T47D (cell line): ENCODE measurements around the gene ADRM1.

ENCODE experiments used
- DNase-seq, 2 experiments: peaks; one replicate each; pipeline versions ENCODE4 v3.0.0 to v3.0.0-alpha.2; 2011 to 2012; ENCODE audit warnings: low read depth in 1 of 2, low spot score in 1 of 2
- JUND ChIP-seq: IDR thresholded peaks from 2 replicates; pipeline ENCODE4 v1.6.1; 2012; ENCODE audit warnings: low read depth
- in situ Hi-C: cut with HindIII; loops from 2 replicates; pipeline ENCODE4 v1.10.0; 2016; ENCODE audit warnings: low sequenced_read_pairs, low pct_unique_long_range_greater_than_20kb

The ADRM1 gene, protein sequence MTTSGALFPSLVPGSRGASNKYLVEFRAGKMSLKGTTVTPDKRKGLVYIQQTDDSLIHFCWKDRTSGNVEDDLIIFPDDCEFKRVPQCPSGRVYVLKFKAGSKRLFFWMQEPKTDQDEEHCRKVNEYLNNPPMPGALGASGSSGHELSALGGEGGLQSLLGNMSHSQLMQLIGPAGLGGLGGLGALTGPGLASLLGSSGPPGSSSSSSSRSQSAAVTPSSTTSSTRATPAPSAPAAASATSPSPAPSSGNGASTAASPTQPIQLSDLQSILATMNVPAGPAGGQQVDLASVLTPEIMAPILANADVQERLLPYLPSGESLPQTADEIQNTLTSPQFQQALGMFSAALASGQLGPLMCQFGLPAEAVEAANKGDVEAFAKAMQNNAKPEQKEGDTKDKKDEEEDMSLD

GRCh38 chr20:62302341-62303061 lies at the start of gene ADRM1:
Gene ADRM1, plus strand, starts transcription at chr20:62302997. Its CDS starts 572 bp downstream, at chr20:62303569.
- TF ChIP-seq JUND: no peak
- peak; percentile 99 to 100 for DNase-seq

DNA sequence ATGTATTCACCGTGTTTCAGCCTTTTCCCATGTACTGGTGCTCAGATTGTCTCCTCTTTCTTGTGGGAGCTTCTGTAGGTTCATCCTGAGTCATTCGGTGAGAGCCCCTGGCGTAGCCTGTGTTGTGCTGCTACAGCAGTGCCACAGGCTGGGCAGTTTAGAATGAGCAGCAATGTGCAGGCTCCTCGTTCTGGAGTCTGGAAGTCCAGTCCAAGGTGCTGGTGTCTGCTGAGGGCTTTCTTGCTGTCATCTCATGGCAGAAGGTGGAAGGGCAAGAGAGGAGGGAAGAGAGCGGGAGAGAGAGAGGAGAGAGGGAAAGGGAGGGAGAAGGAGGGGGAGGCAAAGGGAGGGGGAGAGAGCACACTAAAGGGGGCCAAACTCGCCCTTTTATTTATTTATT lies 49.4 kb upstream of the ADRM1 start:
- in situ Hi-C loops: no loop called here
- DNase-seq: no peak
- TF ChIP-seq JUND: no peak

More at GRCh38 chr20:62302341-62303061, at the start of gene ADRM1:
- in situ Hi-C loops: no loop called here

GRCh38 chr20:62254021-62254724 lies 48.6 kb upstream of the ADRM1 start:
- DNase-seq: no peak
- TF ChIP-seq JUND: no peak
- in situ Hi-C loops: no loop called here

DNA sequence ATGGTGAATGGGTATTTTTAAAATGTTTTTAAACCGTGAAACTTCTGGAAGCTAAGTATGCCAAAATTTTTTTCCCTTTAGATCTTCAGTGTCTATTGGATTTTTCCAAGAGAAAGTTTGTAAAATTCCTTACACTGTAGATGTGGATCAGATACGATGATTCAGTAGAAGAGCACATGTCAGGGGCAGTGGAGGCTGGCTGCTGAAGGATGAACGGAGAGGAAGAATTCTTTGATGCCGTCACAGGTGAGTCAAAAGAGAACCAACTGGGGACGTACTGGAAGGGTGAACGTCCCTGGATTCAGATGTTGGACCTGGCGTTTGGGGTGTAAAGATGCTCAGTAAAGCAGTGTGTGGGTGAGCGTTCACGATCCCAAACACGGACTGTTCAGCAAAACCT lies 46.8 kb upstream of the ADRM1 start:
- TF ChIP-seq JUND: no peak
- in situ Hi-C loops: no loop called here

DNA sequence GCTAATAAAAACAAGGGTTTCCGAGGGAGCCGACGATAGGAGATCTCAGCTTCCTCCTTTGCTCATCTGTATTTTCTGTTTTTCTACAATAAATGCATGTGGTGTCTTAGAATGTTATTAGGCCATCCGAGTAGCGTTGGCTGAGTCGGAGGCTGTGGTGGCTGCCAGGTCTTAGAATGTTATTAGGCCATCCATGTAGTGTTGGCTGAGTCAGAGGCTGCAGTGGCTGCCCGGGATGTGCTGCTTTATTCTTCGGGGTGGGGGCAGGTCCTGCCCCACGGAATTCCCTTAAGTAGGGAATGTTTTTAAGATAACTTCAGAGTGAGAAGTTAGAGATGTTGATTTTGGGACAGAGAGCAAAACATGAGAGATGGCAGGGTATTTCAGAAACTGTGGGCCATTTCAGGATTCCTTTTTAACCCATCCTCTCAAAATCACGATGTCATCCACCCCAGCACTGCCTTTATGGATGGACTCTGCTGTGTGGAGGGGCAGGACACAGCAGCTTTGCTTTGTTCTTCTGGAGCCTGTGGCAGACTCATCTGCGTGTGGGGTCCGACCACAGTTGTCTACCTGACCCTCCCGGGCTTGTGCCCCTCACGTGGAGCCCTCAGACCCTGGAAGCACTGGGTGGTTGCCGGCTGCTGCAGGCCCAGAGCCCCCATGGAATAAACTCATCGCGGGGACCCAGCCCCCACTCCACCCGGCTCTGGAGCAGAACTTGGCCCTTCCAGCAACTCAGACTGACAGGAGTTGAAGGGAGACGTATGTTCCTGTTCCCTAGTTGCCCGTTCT lies 44.1 kb upstream of the ADRM1 start:
- in situ Hi-C loops: no loop called here
- TF ChIP-seq JUND: no peak
- no peak for DNase-seq

More for the DNA sequence above, 46.8 kb upstream of the ADRM1 start:
- no peak for DNase-seq

DNA sequence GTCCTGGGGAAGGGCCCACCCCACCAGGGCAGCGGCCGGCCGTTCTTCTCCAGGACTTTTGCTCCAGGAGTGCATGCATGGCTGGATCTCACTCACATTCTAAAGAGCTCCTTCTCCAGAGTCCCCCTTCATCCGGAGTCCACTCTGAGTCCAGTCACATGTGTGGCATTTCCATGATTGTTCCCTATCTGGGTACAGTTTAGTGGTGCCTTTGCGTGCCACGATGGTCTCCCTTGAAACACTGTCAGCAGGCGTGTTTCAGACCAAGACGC lies 43.6 kb upstream of the ADRM1 start:
- in situ Hi-C loops: no loop called here
- no peak for TF ChIP-seq JUND

DNA sequence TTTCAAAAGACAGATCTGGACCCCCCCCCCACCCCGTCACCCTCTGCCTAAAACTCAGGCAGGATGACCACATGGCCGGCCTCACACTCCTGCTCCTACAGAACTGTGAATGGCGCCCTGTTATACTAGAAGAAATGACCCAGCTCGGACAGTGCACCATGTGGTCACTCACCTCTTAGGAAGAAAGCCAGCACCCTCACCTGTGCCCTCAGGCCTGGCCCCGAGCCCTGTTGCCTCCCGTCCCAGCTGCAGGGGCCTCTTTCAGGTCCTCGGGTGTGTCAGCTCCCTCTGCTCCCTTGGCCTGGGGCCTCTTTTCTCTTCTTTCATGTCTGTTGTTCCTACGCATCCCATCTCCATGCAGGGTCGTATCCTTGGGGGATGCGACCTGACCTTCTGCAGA lies 40.7 kb upstream of the ADRM1 start:
- no peak for TF ChIP-seq JUND
- no peak for DNase-seq
- in situ Hi-C loops: no loop called here

More for the DNA sequence above, 43.6 kb upstream of the ADRM1 start:
- DNase-seq: no peak

- in situ Hi-C loops: no loop called here
- no peak for DNase-seq
- no peak for TF ChIP-seq JUND
These were observed 39.4 kb upstream of the ADRM1 start for GRCh38 chr20:62263396-62263795.

DNA sequence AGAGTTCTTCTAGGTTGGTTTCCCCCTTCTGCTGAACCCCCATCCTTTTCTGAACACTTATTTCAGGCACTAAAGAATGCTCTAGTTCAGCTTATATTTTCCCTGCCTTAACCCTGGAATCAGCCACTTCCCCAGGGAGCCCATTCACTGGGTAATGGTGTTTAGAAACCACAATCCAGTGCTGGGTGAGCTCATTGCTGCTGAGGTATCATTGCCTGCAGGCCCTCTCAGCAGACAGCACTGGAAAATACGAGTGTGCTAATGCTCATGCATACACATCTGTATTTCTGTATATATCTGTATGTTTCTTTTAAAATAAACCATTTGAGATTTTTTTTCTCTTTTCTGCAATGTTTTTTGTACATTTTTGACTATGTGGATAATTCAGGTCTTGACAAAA lies 37.4 kb upstream of the ADRM1 start:
- in situ Hi-C loops: no loop called here
- no peak for TF ChIP-seq JUND
- no peak for DNase-seq

DNA sequence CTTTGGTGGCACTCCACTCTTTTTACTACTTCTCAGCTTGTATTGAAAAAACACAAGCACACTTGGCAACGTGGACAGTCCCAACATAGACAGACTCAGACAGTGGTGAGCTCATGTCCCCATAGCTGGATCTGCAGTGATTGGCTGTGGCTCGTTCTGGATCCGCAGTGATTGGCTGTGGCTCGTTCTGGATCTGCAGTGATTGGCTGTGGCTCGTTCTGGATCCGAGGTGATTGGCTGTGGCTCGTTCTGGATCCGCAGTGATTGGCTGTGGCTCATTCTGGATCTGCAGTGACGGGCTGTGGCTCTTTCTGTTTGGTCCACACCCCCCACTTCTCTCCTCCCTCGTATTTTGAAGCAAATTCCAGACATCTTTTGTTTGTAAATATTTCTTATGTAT lies 36.5 kb upstream of the ADRM1 start:
- no peak for TF ChIP-seq JUND
- in situ Hi-C loops: no loop called here
- DNase-seq: peak in 1 of 2 experiments; percentile 57

- TF ChIP-seq JUND: no peak
- DNase-seq: no peak
- in situ Hi-C loops: no loop called here
These were observed 35.9 kb upstream of the ADRM1 start for GRCh38 chr20:62266851-62267250.

- in situ Hi-C loops: no loop called here
- no peak for DNase-seq
These were observed 35.3 kb upstream of the ADRM1 start for GRCh38 chr20:62267543-62267942.

More at GRCh38 chr20:62267543-62267942, 35.3 kb upstream of the ADRM1 start:
- no peak for TF ChIP-seq JUND
